Keratinocyte (primary cell): ENCODE results near the gene STOML3. TPM values are rescaled to one million over a fixed set of nuclear protein-coding genes. Genes with fewer than 3 reads are reported as not detected.
A peak's percentile ranks its signal among the peaks of the same experiment; 100 is the strongest.

Experiments used
- DNase-seq: peaks from one replicate; pipeline ENCODE4 v3.0.0-alpha.2; 2011; ENCODE audit warnings: low read depth, missing footprints, low spot score
- FAIRE-seq: peaks from 2 replicates; lab custom pipeline; 2011; peaks lifted over from hg19 to GRCh38; lab: Jason Lieb, UNC
- H2AFZ ChIP-seq: 2 replicates; pipeline ENCODE4 v1.6.0; 2012; ENCODE audit warnings: low read length, control low read depth, inconsistent platforms; ENCODE audit not compliant: control insufficient read depth
- H3K27ac ChIP-seq: 2 replicates; pipeline ENCODE4 v1.5.1; 2011; ENCODE audit warnings: low read length; ENCODE audit not compliant: control insufficient read depth, insufficient read depth
- H3K27me3 ChIP-seq: 3 replicates; pipeline ENCODE4 v1.6.0; 2011; ENCODE audit warnings: low read length; ENCODE audit not compliant: control insufficient read depth, insufficient read depth; ENCODE audit errors: extremely low read depth
- H3K36me3 ChIP-seq, 2 experiments: 2 replicates in 1 of 2; 3 replicates in 1 of 2; pipeline ENCODE4 v1.5.1; 2011; ENCODE audit warnings: low read length in 2 of 2, mild to moderate bottlenecking in 1 of 2; ENCODE audit not compliant: control insufficient read depth in 2 of 2, insufficient read depth in 2 of 2; ENCODE audit errors: extremely low read depth in 1 of 2
- H3K4me1 ChIP-seq: 3 replicates; pipeline ENCODE4 v1.5.1; 2011; ENCODE audit warnings: low read length; ENCODE audit not compliant: control insufficient read depth, insufficient read depth; ENCODE audit errors: extremely low read depth
- H3K4me2 ChIP-seq: 3 replicates; pipeline ENCODE4 v1.6.0; 2011; ENCODE audit warnings: low read depth, low read length; ENCODE audit not compliant: control insufficient read depth, insufficient read depth; ENCODE audit errors: extremely low read depth
- H3K4me3 ChIP-seq, 3 experiments: fragments of 200-600 bp in 1 of 3; sonication (generic) in 1 of 3; 2 replicates in 2 of 3; 3 replicates in 1 of 3; pipeline ENCODE4 v1.5.1; 2011 to 2016; ENCODE audit warnings: low read length in 3 of 3, mild to moderate bottlenecking in 3 of 3, control low read depth in 2 of 3, inconsistent platforms in 1 of 3, low read depth in 1 of 3, mixed read lengths in 1 of 3, mixed run types in 1 of 3, moderate library complexity in 1 of 3; ENCODE audit not compliant: control insufficient read depth in 2 of 3, insufficient read depth in 2 of 3; ENCODE audit errors: extremely low read depth in 1 of 3
- H3K79me2 ChIP-seq: 2 replicates; pipeline ENCODE4 v1.6.0; 2012; ENCODE audit warnings: low read length; ENCODE audit not compliant: control insufficient read depth, insufficient read depth
- H3K9ac ChIP-seq: 3 replicates; pipeline ENCODE4 v1.6.0; 2011; ENCODE audit warnings: low read length; ENCODE audit not compliant: control insufficient read depth, insufficient read depth; ENCODE audit errors: extremely low read depth
- H3K9me1 ChIP-seq: 3 replicates; pipeline ENCODE4 v1.6.0; 2011; ENCODE audit warnings: low read length; ENCODE audit not compliant: control insufficient read depth, insufficient read depth; ENCODE audit errors: extremely low read depth
- H3K9me3 ChIP-seq: 2 replicates; pipeline ENCODE4 v1.5.1; 2012; ENCODE audit warnings: low read depth, low read length; ENCODE audit not compliant: control insufficient read depth
- H4K20me1 ChIP-seq: 3 replicates; pipeline ENCODE4 v1.6.0; 2011; ENCODE audit warnings: low read length; ENCODE audit not compliant: control insufficient read depth, insufficient read depth; ENCODE audit errors: extremely low read depth
- EZH2 ChIP-seq: IDR thresholded peaks from one replicate; pipeline ENCODE4 v1.6.1; 2012; ENCODE audit warnings: inconsistent platforms, mild to moderate bottlenecking, low read length, moderate library complexity
- dilution Hi-C: fragments of 300-500 bp; cut with MboI; formaldehyde crosslinking; loops from one replicate; pipeline ENCODE4 v1.7.0; 2020; ENCODE audit warnings: low sequenced_read_pairs; ENCODE audit not compliant: extremely low pct_ligation_motif_present
- polyA plus RNA-seq, 5 experiments: library from polyadenylated mRNA; depleted of rRNA in 3 of 5; stranded (reverse) in 3 of 5; stranded (forward) in 1 of 5; unstranded in 1 of 5; fragments of >200 nt; gene quantifications; 1 replicate in 1 of 5; 2 replicates in 3 of 5; 3 replicates in 1 of 5; pipeline versions ENCODE4 v1.2.1 to v1.2.3, GENCODE V29; 2011 to 2012; ENCODE audit warnings: missing spikeins in 2 of 5, low read depth in 1 of 5, low replicate concordance in 1 of 5
- TF ChIP-seq, protein P1 (sequence below), 3 experiments: IDR thresholded peaks in 1 of 3; conservative IDR thresholded peaks in 1 of 3; optimal IDR thresholded peaks in 1 of 3; 2 replicates in 2 of 3; 3 replicates in 1 of 3; pipeline versions ENCODE3 to v1.5.1; 2011; ENCODE audit warnings: low read length in 3 of 3, mild to moderate bottlenecking in 3 of 3, moderate library complexity in 2 of 3, control low read depth in 1 of 3, inconsistent platforms in 1 of 3; ENCODE audit not compliant: insufficient read depth in 2 of 3; ENCODE audit errors: extremely low read depth in 1 of 3

The STOML3 gene
- polyA plus RNA-seq, 1 donor (not counting 4 experiments of a cell fraction or from before 2014, with no cell fraction given) = not detected

DNA sequence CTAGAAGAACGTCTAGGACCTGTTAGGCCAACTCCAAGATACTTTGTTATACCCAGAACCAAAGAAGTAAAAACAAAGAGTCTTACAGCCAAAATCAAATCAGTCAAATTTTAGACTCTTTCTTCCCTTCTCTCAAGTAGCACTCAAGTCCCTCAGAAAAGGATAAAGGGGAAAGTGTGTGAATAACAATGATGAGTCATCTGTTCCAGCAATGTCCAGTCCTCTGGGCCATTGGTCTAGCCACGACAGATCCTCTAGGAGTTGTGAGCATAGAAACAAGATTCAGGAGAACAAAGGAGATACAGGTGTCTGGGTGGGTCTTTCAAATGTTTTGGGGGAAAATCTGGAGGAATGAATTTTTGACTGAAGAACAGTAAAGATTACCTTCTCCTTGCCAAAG lies 36.3 kb downstream of the STOML3 start:
- no peaks in the 10 kb centered on the region for H3K9me1 ChIP-seq
- DNase-seq = no peak

DNA sequence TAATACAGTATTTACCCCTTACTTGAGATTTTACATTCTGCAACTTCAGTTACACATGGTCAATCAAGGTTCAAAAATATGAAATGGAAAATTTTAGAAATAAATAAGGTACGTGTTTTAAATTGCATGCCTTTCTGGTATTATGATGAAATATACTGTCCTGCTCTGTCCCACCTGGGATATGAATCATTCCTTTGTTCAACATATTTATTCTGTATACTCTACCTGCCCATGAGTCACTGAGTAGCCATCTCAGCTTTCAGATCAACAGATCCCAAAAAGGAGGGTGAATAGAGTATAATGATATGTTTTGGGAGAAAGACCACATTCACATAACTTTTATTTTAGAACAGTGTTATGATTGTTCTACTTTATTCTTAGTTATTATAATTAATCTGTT lies 37.8 kb downstream of the STOML3 start:
- Histone ChIP-seq H3K4me2 (peak overlapping the region; percentile 18), H2AFZ (no peak overlapping the region), H3K27me3 (no peaks in the 10 kb centered on the region), H3K79me2 (no peaks in the 10 kb centered on the region), H4K20me1 (no peaks in the 10 kb centered on the region), H3K9me3 (no peaks in the 10 kb centered on the region), H3K36me3 (no peaks in the 10 kb centered on the region), H3K4me3 (no peak overlapping the region), H3K4me1 (peaks cover 6% of the 10 kb centered on the region), H3K9ac (no peak overlapping the region), H3K27ac (peak overlapping the region; percentile 53), H3K9me1 (no peaks in the 10 kb centered on the region)
- no peak for TF ChIP-seq EZH2
- TF ChIP-seq, protein P1, sequence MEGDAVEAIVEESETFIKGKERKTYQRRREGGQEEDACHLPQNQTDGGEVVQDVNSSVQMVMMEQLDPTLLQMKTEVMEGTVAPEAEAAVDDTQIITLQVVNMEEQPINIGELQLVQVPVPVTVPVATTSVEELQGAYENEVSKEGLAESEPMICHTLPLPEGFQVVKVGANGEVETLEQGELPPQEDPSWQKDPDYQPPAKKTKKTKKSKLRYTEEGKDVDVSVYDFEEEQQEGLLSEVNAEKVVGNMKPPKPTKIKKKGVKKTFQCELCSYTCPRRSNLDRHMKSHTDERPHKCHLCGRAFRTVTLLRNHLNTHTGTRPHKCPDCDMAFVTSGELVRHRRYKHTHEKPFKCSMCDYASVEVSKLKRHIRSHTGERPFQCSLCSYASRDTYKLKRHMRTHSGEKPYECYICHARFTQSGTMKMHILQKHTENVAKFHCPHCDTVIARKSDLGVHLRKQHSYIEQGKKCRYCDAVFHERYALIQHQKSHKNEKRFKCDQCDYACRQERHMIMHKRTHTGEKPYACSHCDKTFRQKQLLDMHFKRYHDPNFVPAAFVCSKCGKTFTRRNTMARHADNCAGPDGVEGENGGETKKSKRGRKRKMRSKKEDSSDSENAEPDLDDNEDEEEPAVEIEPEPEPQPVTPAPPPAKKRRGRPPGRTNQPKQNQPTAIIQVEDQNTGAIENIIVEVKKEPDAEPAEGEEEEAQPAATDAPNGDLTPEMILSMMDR (optimal IDR thresholded peaks at IDR 0.05 in 1 of 3, IDR thresholded peaks at IDR 0.05 in 1 of 3, conservative IDR thresholded peaks at IDR 0.05 in 1 of 3; ENCODE audit: extremely low read depth in 1 of 3, insufficient read depth in 2 of 3, low read length in 3 of 3) = no peak
- dilution Hi-C loops = no loop called here
- DNase-seq (no peak), FAIRE-seq (no peak)

More for the DNA sequence above, 36.3 kb downstream of the STOML3 start:
- peaks cover 6% of the 10 kb centered on the region for H3K4me1 ChIP-seq
- no peaks in the 10 kb centered on the region for H3K9me3 ChIP-seq
- H2AFZ ChIP-seq = no peak overlapping the region
- TF ChIP-seq, protein P1 (optimal IDR thresholded peaks at IDR 0.05 in 1 of 3, IDR thresholded peaks at IDR 0.05 in 1 of 3, conservative IDR thresholded peaks at IDR 0.05 in 1 of 3; ENCODE audit: extremely low read depth in 1 of 3, insufficient read depth in 2 of 3, low read length in 3 of 3) = no peak
- TF ChIP-seq EZH2 = no peak
- no peaks in the 10 kb centered on the region for H4K20me1 ChIP-seq
- H3K4me3 ChIP-seq = no peak overlapping the region
- no peaks in the 10 kb centered on the region for H3K79me2 ChIP-seq
- no peak overlapping the region for H3K4me2 ChIP-seq
- no peak overlapping the region for H3K27ac ChIP-seq
- FAIRE-seq = no peak
- no peak overlapping the region for H3K9ac ChIP-seq
- no peaks in the 10 kb centered on the region for H3K36me3 ChIP-seq
- H3K27me3 ChIP-seq = no peaks in the 10 kb centered on the region
- dilution Hi-C loops = no loop called here
